Spleen (tissue), 11 donors: Measurements from ENCODE around the gene FLNB. TPM values are rescaled to one million over a fixed set of nuclear protein-coding genes. Genes with fewer than 3 reads are reported as not detected.

Experiments
- DNase-seq: peaks from one replicate; pipeline ENCODE4 v3.0.0-alpha.2; 2020
- H3K27ac ChIP-seq, 8 donors: fragments of 200-600 bp; sonication (generic) in 7 of 8; 1 replicate in 4 of 8; 2 replicates in 4 of 8; pipeline versions ENCODE4 v1.5.0 to v1.8.0; 2016 to 2021; ENCODE audit warnings: inconsistent platforms in 4 of 8, mild to moderate bottlenecking in 4 of 8, moderate library complexity in 1 of 8
- H3K27me3 ChIP-seq, 7 donors: fragments of 200-600 bp; sonication (generic) in 6 of 7; replicated peaks in 1 of 7; 1 replicate in 4 of 7; 2 replicates in 3 of 7; pipeline versions ENCODE4 v1.5.0 to v1.8.0; 2016 to 2021; ENCODE audit warnings: inconsistent platforms in 3 of 7, mild to moderate bottlenecking in 1 of 7
- H3K36me3 ChIP-seq, 6 donors: fragments of 200-600 bp; sonication (generic) in 5 of 6; 1 replicate in 4 of 6; 2 replicates in 2 of 6; pipeline versions ENCODE4 v1.5.0 to v1.8.0; 2016 to 2021; ENCODE audit warnings: inconsistent platforms in 2 of 6
- H3K4me1 ChIP-seq, 6 donors: fragments of 200-600 bp; sonication (generic) in 5 of 6; 1 replicate in 3 of 6; 2 replicates in 3 of 6; pipeline versions ENCODE4 v1.5.0 to v1.8.0; 2016 to 2021; ENCODE audit warnings: inconsistent platforms in 3 of 6
- H3K4me3 ChIP-seq, 8 donors: fragments of 200-600 bp; sonication (generic) in 7 of 8; 1 replicate in 4 of 8; 2 replicates in 4 of 8; pipeline versions ENCODE4 v1.5.0 to v1.8.0; 2016 to 2021; ENCODE audit warnings: inconsistent platforms in 4 of 8, mild to moderate bottlenecking in 4 of 8, moderate library complexity in 2 of 8
- H3K9me3 ChIP-seq, 8 donors: fragments of 200-600 bp; sonication (generic) in 7 of 8; 1 replicate in 4 of 8; 2 replicates in 4 of 8; pipeline versions ENCODE4 v1.5.0 to v1.8.0; 2016 to 2021; ENCODE audit warnings: inconsistent platforms in 4 of 8
- CTCF ChIP-seq, 11 experiments: fragments of 200-600 bp in 7 of 11; fragments of 450-650 bp in 4 of 11; sonication (generic) in 4 of 11; IDR thresholded peaks in 8 of 11; conservative IDR thresholded peaks in 3 of 11; 1 replicate in 7 of 11; 2 replicates in 4 of 11; pipeline versions ENCODE4 v1.4.0 to v1.8.0; 2016 to 2021; ENCODE audit warnings: antibody characterized with exemption in 11 of 11, inconsistent platforms in 4 of 11, mild to moderate bottlenecking in 1 of 11
- POLR2A ChIP-seq, 3 donors: fragments of 450-650 bp; IDR thresholded peaks; one replicate each; pipeline ENCODE4 v1.5.1; 2017; ENCODE audit warnings: antibody characterized with exemption in 3 of 3, mild to moderate bottlenecking in 1 of 3
- POLR2AphosphoS5 ChIP-seq, 3 donors: sonication (generic); formaldehyde crosslinking; IDR thresholded peaks; one replicate each; pipeline ENCODE4 v1.5.1; 2017; ENCODE audit warnings: antibody characterized with exemption in 3 of 3
- WGBS, 5 donors: extraction: QIAGEN DNeasy Blood & Tissue Kit in 3 of 5; methylation state at CpG; one replicate each; pipeline versions ENCODE4 v1.1.5 to v1.1.7; 2013 to 2018; 5-methylcytosine and 5-hydroxymethylcytosine counted together
- intact Hi-C: fragments of 100-400 bp; cut with DNase I; formaldehyde crosslinking; loops from one replicate; pipeline ENCODE4 v1.15.0; 2023; ENCODE audit warnings: low total_unique reads
- polyA plus RNA-seq, 3 donors: library from polyadenylated mRNA; stranded (reverse); fragments of 200-250 nt; gene quantifications; one replicate each; pipeline ENCODE4 v1.2.1, GENCODE V29; 2013
- total RNA-seq, 7 donors: library from RNA; depleted of rRNA in 3 of 7; stranded (reverse); fragments of >200 nt in 3 of 7; fragmentation: NEBNext Ultra II Directional in 4 of 7; extraction: Animal tissue kit (Norgen Biotek cat#: 25700) in 4 of 7; gene quantifications; one replicate each; pipeline versions ENCODE4 v1.1.0 to v1.2.1, GENCODE V29; 2016 to 2021
- donor health status: healthy with polysubstance abuse.
- donor health status: DM: no; HTN: no; CAD: no; lungs with moderate emphysema.
- donor health status: DM: no; HTN: no; CAD: no.
- donor health status: Bipolar disorder and iron deficiency.
- donor health status: healthy.
- donor health status: DM: no; HTN: no; CAD: no.
- donor health status: DM: yes; HTN: yes; CAD: no.

FLNB gene
- total and polyA plus RNA-seq, 10 donors, result 38.9 to 163 (median 96.7) TPM

- peaks cover 0 to 3% (median 0%) of the 10 kb centered on the region in 6 donors for H3K4me1 ChIP-seq
- H3K4me3 ChIP-seq, result no peak overlapping the region
- intact Hi-C loops, result no loop called here
- WGBS, 5 donors, result 89 to 99% (median 97%) methylated on average over 5 of the region's 5 CpGs
- DNase-seq, result peak; percentile 35
- H3K9me3 ChIP-seq, result no peaks in the 10 kb centered on the region
- no peak overlapping the region for H3K27ac ChIP-seq
- TF ChIP-seq POLR2AphosphoS5 (IDR thresholded peaks at IDR 0.05), result no peak
- TF ChIP-seq CTCF (IDR thresholded peaks at IDR 0.05 in 8 of 11, conservative IDR thresholded peaks at IDR 0.05 in 3 of 11), result no peak
- no peak for TF ChIP-seq POLR2A (IDR thresholded peaks at IDR 0.05)
- peaks cover 0 to 100% (median 59%) of the 10 kb centered on the region in 6 donors for H3K36me3 ChIP-seq
- H3K27me3 ChIP-seq, result no peaks in the 10 kb centered on the region
These were observed 126.2 kb downstream of the FLNB start for GRCh38 chr3:58134468-58134867.

GRCh38 chr3:58135712-58136543 is 127.7 kb downstream of the FLNB start:
- no peaks in the 10 kb centered on the region for H3K27me3 ChIP-seq
- intact Hi-C loops, result no loop called here
- H3K36me3 ChIP-seq, result peaks cover 0 to 100% (median 56%) of the 10 kb centered on the region in 6 donors
- TF ChIP-seq POLR2A (IDR thresholded peaks at IDR 0.05) (no peak), POLR2AphosphoS5 (IDR thresholded peaks at IDR 0.05) (no peak), CTCF (IDR thresholded peaks at IDR 0.05 in 8 of 11, conservative IDR thresholded peaks at IDR 0.05 in 3 of 11) (no peak)
- no peaks in the 10 kb centered on the region for H3K4me1 ChIP-seq
- no peak overlapping the region for H3K4me3 ChIP-seq
- peak; percentile 34 for DNase-seq
- 93 to 98% (median 96%) methylated on average over 14 of the region's 14 CpGs for WGBS, 5 donors
- no peaks in the 10 kb centered on the region for H3K9me3 ChIP-seq
- H3K27ac ChIP-seq, result no peak overlapping the region

GRCh38 chr3:58137306-58137705 is 129.1 kb downstream of the FLNB start:
- Histone ChIP-seq H3K4me3 (no peak overlapping the region), H3K9me3 (no peaks in the 10 kb centered on the region), H3K4me1 (peaks cover 0 to 3% (median 0%) of the 10 kb centered on the region in 6 donors), H3K36me3 (peaks cover 0 to 100% (median 53%) of the 10 kb centered on the region in 6 donors), H3K27ac (no peak overlapping the region), H3K27me3 (no peaks in the 10 kb centered on the region)
- DNase-seq, result no peak
- WGBS, 5 donors, result 75 to 85% (median 79%) methylated on average over 4 of the region's 4 CpGs
- no peak for TF ChIP-seq POLR2A (IDR thresholded peaks at IDR 0.05)
- TF ChIP-seq POLR2AphosphoS5 (IDR thresholded peaks at IDR 0.05), result no peak
- TF ChIP-seq CTCF (IDR thresholded peaks at IDR 0.05 in 8 of 11, conservative IDR thresholded peaks at IDR 0.05 in 3 of 11), result no peak
- intact Hi-C loops, result no loop called here

GRCh38 chr3:58141766-58142345 is 133.6 kb downstream of the FLNB start:
- TF ChIP-seq POLR2A (IDR thresholded peaks at IDR 0.05), result no peak
- no peak for TF ChIP-seq POLR2AphosphoS5 (IDR thresholded peaks at IDR 0.05)
- TF ChIP-seq CTCF (IDR thresholded peaks at IDR 0.05 in 8 of 11, conservative IDR thresholded peaks at IDR 0.05 in 3 of 11), result no peak
- Histone ChIP-seq H3K36me3 (peaks cover 0 to 97% (median 54%) of the 10 kb centered on the region in 6 donors), H3K27ac (peak overlapping the region in 3 of 8 donors; percentile 10 to 52 (median 28)), H3K27me3 (no peaks in the 10 kb centered on the region), H3K9me3 (no peaks in the 10 kb centered on the region), H3K4me1 (peaks cover 0 to 17% (median 0%) of the 10 kb centered on the region in 6 donors), H3K4me3 (no peak overlapping the region)
- intact Hi-C loops, result no loop called here
- WGBS, 5 donors, result 88 to 95% (median 90%) methylated on average over 12 of the region's 12 CpGs
- no peak for DNase-seq
